HepG2 (cell line): ENCODE results near the gene PRXL2A. TPM values are rescaled to one million over a fixed set of nuclear protein-coding genes. Genes with fewer than 3 reads are reported as not detected.
A peak's percentile ranks its signal among the peaks of the same experiment; 100 is the strongest.

Experiments used
- ATAC-seq: fragments of 200-7000 bp; cut with Tn5 transposase; 3 replicates; pipeline ENCODE4 v1.9.1; 2020; ENCODE audit warnings: mild to moderate bottlenecking, moderate library complexity
- BruUV-seq: library from RNA; stranded (reverse); fragments of 400-500 nt; replicated peaks from 2 replicates; lab custom pipeline; 2021; lab: Mats Ljungman, UMichigan
- CTCF ChIA-PET: fragments of 300-600 bp; formaldehyde crosslinking; extraction: SDS; loops from one replicate; lab custom pipeline; 2021; ENCODE audit warnings: low total read pairs, inconsistent platforms, low intra/inter-chr PET ratio; lab: Yijun Ruan, JAX
- POLR2A ChIA-PET: fragments of 350-600 bp; sonication (Branson Sonifier 250); formaldehyde crosslinking; loops from one replicate; lab custom pipeline; 2020; ENCODE audit warnings: antibody characterized with exemption, inconsistent platforms; lab: Yijun Ruan, JAX
- DNase-seq: peaks from one replicate; pipeline ENCODE4 v3.0.0-alpha.2; 2015; ENCODE audit warnings: low spot score
- FAIRE-seq: peaks from 3 replicates; lab custom pipeline; 2011; peaks lifted over from hg19 to GRCh38; lab: Jason Lieb, UNC
- H2AFZ ChIP-seq: one replicate; pipeline ENCODE4 v1.6.1; 2011; ENCODE audit warnings: low read length, inconsistent platforms
- H3K27ac ChIP-seq: fragments of 300-600 bp; 3 replicates; pipeline ENCODE4 v1.8.0; 2011; ENCODE audit warnings: mixed run types, mild to moderate bottlenecking, mixed read lengths, low read length, inconsistent platforms; ENCODE audit not compliant: insufficient read depth; ENCODE audit errors: extremely low read length
- H3K27me3 ChIP-seq, 2 experiments: fragments of 200-600 bp in 1 of 2; 2 replicates in 1 of 2; 3 replicates in 1 of 2; pipeline versions ENCODE4 v1.6.0 to v1.8.0; 2011; ENCODE audit warnings: low read length in 2 of 2, mild to moderate bottlenecking in 2 of 2, moderate library complexity in 2 of 2, inconsistent platforms in 1 of 2; ENCODE audit not compliant: insufficient read depth in 2 of 2, control insufficient read depth in 1 of 2
- H3K36me3 ChIP-seq, 2 experiments: fragments of 200-600 bp in 1 of 2; replicated peaks in 1 of 2; 2 replicates in 1 of 2; 3 replicates in 1 of 2; pipeline versions ENCODE4 v1.5.1 to v1.8.0; 2011; ENCODE audit warnings: low read length in 2 of 2, inconsistent platforms in 1 of 2; ENCODE audit not compliant: insufficient read depth in 2 of 2, control insufficient read depth in 1 of 2
- H3K4me1 ChIP-seq: 2 replicates; pipeline ENCODE4 v1.5.1; 2012; ENCODE audit warnings: low read length, inconsistent platforms; ENCODE audit not compliant: insufficient read depth
- H3K4me2 ChIP-seq: 2 replicates; pipeline ENCODE4 v1.6.0; 2011; ENCODE audit warnings: low read depth, low read length, inconsistent platforms
- H3K4me3 ChIP-seq, 3 experiments: fragments of 200-600 bp in 1 of 3; sonication (generic), shearing (Covaris generic) in 1 of 3; replicated peaks in 1 of 3; 2 replicates each; pipeline ENCODE4 v1.5.1; 2011 to 2016; ENCODE audit warnings: low read length in 3 of 3, inconsistent platforms in 2 of 3, low read depth in 2 of 3, mild to moderate bottlenecking in 2 of 3, control low read depth in 1 of 3, mixed read lengths in 1 of 3; ENCODE audit not compliant: insufficient read depth in 1 of 3
- H3K79me2 ChIP-seq: one replicate; pipeline ENCODE4 v1.6.1; 2011; ENCODE audit warnings: low read length, inconsistent platforms; ENCODE audit not compliant: insufficient read depth
- H3K9ac ChIP-seq: 2 replicates; pipeline ENCODE4 v1.6.0; 2011; ENCODE audit warnings: mild to moderate bottlenecking, low read depth, low read length, inconsistent platforms; ENCODE audit not compliant: insufficient read depth
- H3K9me3 ChIP-seq: 2 replicates; pipeline ENCODE4 v1.5.1; 2012; ENCODE audit warnings: mild to moderate bottlenecking, low read length
- H4K20me1 ChIP-seq: 2 replicates; pipeline ENCODE4 v1.6.0; 2011; ENCODE audit warnings: inconsistent platforms, mild to moderate bottlenecking, low read length, moderate library complexity; ENCODE audit not compliant: insufficient read depth
- BORCS8-MEF2B ChIP-seq: sonication (generic); formaldehyde crosslinking; IDR thresholded peaks from 2 replicates; pipeline ENCODE4 v1.8.0; 2022; ENCODE audit warnings: mild to moderate bottlenecking, missing genetic modification reagents
- FOXP4 ChIP-seq: sonication (generic); formaldehyde crosslinking; IDR thresholded peaks from 2 replicates; pipeline ENCODE4 v1.4.0; 2020; ENCODE audit warnings: missing genetic modification reagents
- JUNB ChIP-seq: sonication (generic); formaldehyde crosslinking; IDR thresholded peaks from 2 replicates; pipeline ENCODE4 v1.8.0; 2022; ENCODE audit warnings: missing genetic modification reagents, mild to moderate bottlenecking, borderline replicate concordance
- MNT ChIP-seq: fragments of 450-650 bp; IDR thresholded peaks from 2 replicates; pipeline ENCODE4 v1.6.1; 2016
- MTERF4 ChIP-seq: sonication (generic); formaldehyde crosslinking; IDR thresholded peaks from 2 replicates; pipeline ENCODE4 v1.8.0; 2023; ENCODE audit warnings: mild to moderate bottlenecking, missing genetic modification reagents
- POLR2G ChIP-seq: fragments of 200-400 bp; formaldehyde crosslinking; IDR thresholded peaks from 2 replicates; pipeline ENCODE4 v1.6.1; 2018; ENCODE audit warnings: mild to moderate bottlenecking, low read depth, low read length, moderate library complexity
- PRDM10 ChIP-seq: sonication (generic); formaldehyde crosslinking; IDR thresholded peaks from 2 replicates; pipeline ENCODE4 v1.4.0; 2020; ENCODE audit warnings: low read depth, missing genetic modification reagents
- RNF2 ChIP-seq: fragments of 450-650 bp; conservative IDR thresholded peaks from 2 replicates; pipeline ENCODE4 v1.6.1; 2016; ENCODE audit warnings: low read depth
- ZBTB44 ChIP-seq: sonication (generic); formaldehyde crosslinking; IDR thresholded peaks from 2 replicates; pipeline ENCODE4 v1.4.0; 2020; ENCODE audit warnings: missing genetic modification reagents
- ZNF224 ChIP-seq: sonication (generic); formaldehyde crosslinking; IDR thresholded peaks from 2 replicates; pipeline ENCODE4 v1.5.0; 2020; ENCODE audit warnings: mild to moderate bottlenecking, missing genetic modification reagents
- ZNF547 ChIP-seq: sonication (generic); formaldehyde crosslinking; IDR thresholded peaks from 2 replicates; pipeline ENCODE4 v1.5.1; 2020; ENCODE audit warnings: mild to moderate bottlenecking, missing genetic modification reagents
- ZNF678 ChIP-seq: sonication (generic); formaldehyde crosslinking; IDR thresholded peaks from 2 replicates; pipeline ENCODE4 v1.4.0; 2020; ENCODE audit warnings: mild to moderate bottlenecking, missing genetic modification reagents
- ZNF703 ChIP-seq: sonication (generic); formaldehyde crosslinking; IDR thresholded peaks from 2 replicates; pipeline ENCODE4 v1.5.1; 2020; ENCODE audit warnings: missing genetic modification reagents, mild to moderate bottlenecking, moderate library complexity, borderline replicate concordance
- ZSCAN31 ChIP-seq: sonication (generic); formaldehyde crosslinking; IDR thresholded peaks from 2 replicates; pipeline ENCODE4 v1.5.0; 2020; ENCODE audit warnings: low read depth, mild to moderate bottlenecking, missing genetic modification reagents
- WGBS: methylation state at CpG from one replicate; pipeline ENCODE4 v1.1.6; 2017; ENCODE audit warnings: low lambda C conversion rate; 5-methylcytosine and 5-hydroxymethylcytosine counted together
- in situ Hi-C: cut with HindIII; loops from 2 replicates; pipeline ENCODE4 v1.10.0; 2017; ENCODE audit warnings: low pct_unique_long_range_greater_than_20kb; ENCODE audit not compliant: extremely low pct_ligation_motif_present
- intact Hi-C: fragments of 100-400 bp; cut with micrococcal nuclease; formaldehyde crosslinking; loops from one replicate; pipeline ENCODE4 v1.10.0; 2022; ENCODE audit not compliant: unreplicated experiment
- polyA plus RNA-seq, 8 experiments: library from polyadenylated mRNA; depleted of rRNA in 3 of 8; stranded (reverse) in 7 of 8; unstranded in 1 of 8; fragments of >200 nt; fragmentation: Illumina TruSeq in 4 of 8; extraction: Trizol in 4 of 8; gene quantifications; 2 replicates each; pipeline versions ENCODE4 v1.2.1 to v1.2.3, GENCODE V29; 2011 to 2016; ENCODE audit warnings: low read depth in 4 of 8, missing spikeins in 1 of 8, mixed read lengths in 1 of 8; ENCODE audit not compliant: insufficient read depth in 1 of 8
- total RNA-seq, 5 experiments: library from RNA; depleted of rRNA; stranded (reverse); fragments of >200 nt; fragmentation: Illumina TruSeq; extraction: Trizol; gene quantifications; 2 replicates each; pipeline ENCODE4 v1.2.3, GENCODE V29; 2016; ENCODE audit warnings: low read depth in 1 of 5

Gene PRXL2A
- total and polyA plus RNA-seq, 2 of the 13 experiments (the other 11 are each of a cell fraction or from before 2014, with no cell fraction given), result 43.9 to 79.9 TPM

GRCh38 chr10:80411681-80412220 is 3.4 kb downstream of the PRXL2A start:
- intact Hi-C loops (no loop called here), in situ Hi-C loops (no loop called here)
- no peak for ATAC-seq
- H3K27ac ChIP-seq, result peak overlapping the region; percentile 99
- H3K4me3 ChIP-seq, result 0 out of 6 replicates have a peak overlapping the region, but pooled peaks of 1 of the 3 experiments have one; percentile 4
- POLR2A ChIA-PET, result interaction anchor here (1.0 to 1.3 kb wide), 4 partner anchors 9 to 87 kb away, joined by 3 to 6 read pairs (median 5); no protein-coding TSS in a partner anchor
- no peak for DNase-seq
- no peak for FAIRE-seq
- no peaks in the 10 kb centered on the region for H3K9me3 ChIP-seq
- BruUV-seq, result no TSS peak
- WGBS, result 82% methylated on average over 1 of the region's 1 CpG
- H3K79me2 ChIP-seq, result peaks cover 74% of the 10 kb centered on the region
- H2AFZ ChIP-seq, result no peak overlapping the region
- peaks cover 10% of the 10 kb centered on the region; the same call in 1 of the 2 replicates for H4K20me1 ChIP-seq
- peak overlapping the region; percentile 82 for H3K4me2 ChIP-seq
- H3K36me3 ChIP-seq, result no peaks in the 10 kb centered on the region
- H3K4me1 ChIP-seq, result peaks cover 84% of the 10 kb centered on the region
- H3K9ac ChIP-seq, result no peak overlapping the region
- H3K27me3 ChIP-seq, result no peaks in the 10 kb centered on the region; a peak in 1 of 5 replicates
- CTCF ChIA-PET, result no interaction called here
- TF ChIP-seq ZSCAN31 (no peak), JUNB (CRISPR knock-in tag) (no peak), PRDM10 (CRISPR knock-in tag) (no peak), ZBTB44 (CRISPR knock-in tag) (no peak), ZNF703 (CRISPR knock-in tag) (no peak), MTERF4 (CRISPR knock-in tag) (0 out of 2 replicates have a peak, but pooled peaks have one; percentile 50), RNF2 (no peak), ZNF224 (CRISPR knock-in tag) (no peak), POLR2G (no peak), ZNF547 (CRISPR knock-in tag) (no peak), FOXP4 (CRISPR knock-in tag) (no peak), MNT (no peak), ZNF678 (CRISPR knock-in tag) (no peak), BORCS8-MEF2B (CRISPR knock-in tag) (no peak)
